HEK293 (cell line): ENCODE measurements around the gene SNX10.

Experiments used
- CTCF ChIA-PET: fragments of 350-600 bp; formaldehyde crosslinking; extraction: SDS; loops from one replicate; lab custom pipeline; 2021; ENCODE audit warnings: antibody characterized with exemption; lab: Yijun Ruan, JAX
- POLR2A ChIA-PET: fragments of 300-600 bp; formaldehyde crosslinking; extraction: SDS; loops from one replicate; lab custom pipeline; 2020; ENCODE audit warnings: antibody characterized with exemption, inconsistent platforms; lab: Yijun Ruan, JAX
- H3K27ac ChIP-seq: fragments of 200-500 bp; sonication (Bioruptor generic); 2 replicates; pipeline ENCODE4 v1.5.1; 2014; ENCODE audit warnings: low read depth, low read length, control low read depth, inconsistent platforms; ENCODE audit errors: extremely low read depth
- H3K36me3 ChIP-seq, 2 experiments: fragments of 200-500 bp in 1 of 2; sonication (Bioruptor generic) in 1 of 2; 1 replicate in 1 of 2; 2 replicates in 1 of 2; pipeline ENCODE4 v1.5.1; 2014 to 2017; ENCODE audit warnings: inconsistent platforms in 2 of 2, low read length in 2 of 2; ENCODE audit not compliant: control insufficient read depth in 2 of 2, insufficient read depth in 1 of 2
- H3K4me1 ChIP-seq: fragments of 200-500 bp; sonication (Bioruptor generic); 2 replicates; pipeline ENCODE4 v1.5.1; 2014; ENCODE audit warnings: mild to moderate bottlenecking, low read length, inconsistent platforms; ENCODE audit not compliant: control insufficient read depth, insufficient read depth
- H3K4me3 ChIP-seq: 2 replicates; pipeline ENCODE4 v1.5.1; 2011; ENCODE audit warnings: low read depth, mild to moderate bottlenecking, control low read depth, low read length, moderate library complexity
- H3K9me3 ChIP-seq: fragments of 200-500 bp; sonication (Bioruptor generic); 2 replicates; pipeline ENCODE4 v1.5.1; 2014; ENCODE audit warnings: low read depth, low read length, inconsistent platforms; ENCODE audit not compliant: control insufficient read depth, insufficient read depth
- HOXA7 ChIP-seq: sonication (generic); formaldehyde crosslinking; IDR thresholded peaks from 2 replicates; pipeline ENCODE4 v1.8.1; 2022; ENCODE audit warnings: missing genetic modification reagents, borderline replicate concordance
- OSR2 ChIP-seq: fragments of 450-650 bp; formaldehyde crosslinking; IDR thresholded peaks from 2 replicates; pipeline ENCODE4 v1.5.1; 2016; ENCODE audit warnings: missing biosample characterization, missing genetic modification characterization
- REPIN1 ChIP-seq: fragments of 450-650 bp; formaldehyde crosslinking; IDR thresholded peaks from 2 replicates; pipeline ENCODE4 v1.5.1; 2017; ENCODE audit warnings: missing biosample characterization, missing genetic modification characterization, low read depth
- ZBTB17 ChIP-seq: fragments of 450-650 bp; formaldehyde crosslinking; IDR thresholded peaks from 2 replicates; pipeline ENCODE4 v1.5.1; 2016; ENCODE audit warnings: missing biosample characterization, missing genetic modification characterization
- ZEB2 ChIP-seq: fragments of 450-650 bp; formaldehyde crosslinking; IDR thresholded peaks from 2 replicates; pipeline ENCODE4 v1.5.1; 2016; ENCODE audit warnings: missing biosample characterization, missing genetic modification characterization
- ZNF174 ChIP-seq: fragments of 450-650 bp; formaldehyde crosslinking; IDR thresholded peaks from 2 replicates; pipeline ENCODE4 v1.5.0; 2017; ENCODE audit warnings: missing biosample characterization, mild to moderate bottlenecking, missing genetic modification characterization
- ZNF184 ChIP-seq: fragments of 450-650 bp; IDR thresholded peaks from 2 replicates; pipeline ENCODE4 v1.5.1; 2018; ENCODE audit warnings: missing biosample characterization, mild to moderate bottlenecking, missing genetic modification characterization
- ZNF19 ChIP-seq: fragments of 450-650 bp; formaldehyde crosslinking; IDR thresholded peaks from 2 replicates; pipeline ENCODE4; 2016; ENCODE audit warnings: missing biosample characterization, missing genetic modification characterization, low read depth
- ZNF24 ChIP-seq: fragments of 450-650 bp; formaldehyde crosslinking; IDR thresholded peaks from 2 replicates; pipeline ENCODE4 v1.5.1; 2016; ENCODE audit warnings: missing biosample characterization, missing genetic modification characterization
- ZNF248 ChIP-seq: fragments of 450-650 bp; formaldehyde crosslinking; IDR thresholded peaks from 2 replicates; pipeline ENCODE4 v1.5.1; 2017; ENCODE audit warnings: missing biosample characterization, missing genetic modification characterization
- ZNF354C ChIP-seq: fragments of 450-650 bp; formaldehyde crosslinking; IDR thresholded peaks from 2 replicates; pipeline ENCODE4 v1.5.1; 2016; ENCODE audit warnings: missing biosample characterization, missing genetic modification characterization, low read depth, borderline replicate concordance
- ZNF366 ChIP-seq: fragments of 450-650 bp; formaldehyde crosslinking; conservative IDR thresholded peaks from 2 replicates; pipeline ENCODE4 v1.5.1; 2016; ENCODE audit warnings: missing biosample characterization, missing genetic modification characterization
- ZNF398 ChIP-seq: fragments of 450-650 bp; formaldehyde crosslinking; IDR thresholded peaks from 2 replicates; pipeline ENCODE4 v1.5.1; 2017; ENCODE audit warnings: missing biosample characterization, missing genetic modification characterization
- ZNF416 ChIP-seq: fragments of 450-650 bp; formaldehyde crosslinking; IDR thresholded peaks from 2 replicates; pipeline ENCODE4 v1.5.1; 2016; ENCODE audit warnings: missing biosample characterization, missing genetic modification characterization
- ZNF433 ChIP-seq: fragments of 450-650 bp; formaldehyde crosslinking; IDR thresholded peaks from 2 replicates; pipeline ENCODE4 v1.5.1; 2016; ENCODE audit warnings: missing biosample characterization, missing genetic modification characterization, low read depth
- ZNF510 ChIP-seq: fragments of 450-650 bp; formaldehyde crosslinking; IDR thresholded peaks from 2 replicates; pipeline ENCODE4 v1.5.1; 2018; ENCODE audit warnings: mild to moderate bottlenecking, missing genetic modification characterization, missing biosample characterization; ENCODE audit not compliant: insufficient replicate concordance
- ZNF514 ChIP-seq: fragments of 450-650 bp; formaldehyde crosslinking; IDR thresholded peaks from 2 replicates; pipeline ENCODE4 v1.5.1; 2016; ENCODE audit warnings: missing biosample characterization, missing genetic modification characterization
- ZNF585B ChIP-seq: fragments of 450-650 bp; formaldehyde crosslinking; IDR thresholded peaks from 2 replicates; pipeline ENCODE4 v1.5.1; 2016; ENCODE audit warnings: missing biosample characterization, missing genetic modification characterization
- ZNF654 ChIP-seq: fragments of 450-650 bp; formaldehyde crosslinking; IDR thresholded peaks from 2 replicates; pipeline ENCODE4 v1.5.1; 2016; ENCODE audit warnings: low read depth, missing biosample characterization, missing genetic modification characterization
- ZNF660 ChIP-seq: fragments of 450-650 bp; IDR thresholded peaks from 2 replicates; pipeline ENCODE4 v1.5.1; 2018; ENCODE audit warnings: missing biosample characterization, mild to moderate bottlenecking, missing genetic modification characterization
- ZNF747 ChIP-seq: fragments of 450-650 bp; formaldehyde crosslinking; IDR thresholded peaks from 2 replicates; pipeline ENCODE4 v1.5.1; 2016; ENCODE audit warnings: missing biosample characterization, missing genetic modification characterization
- TF ChIP-seq, protein P1 (sequence below): fragments of 450-650 bp; formaldehyde crosslinking; IDR thresholded peaks from 2 replicates; pipeline ENCODE4 v1.5.1; 2017; ENCODE audit warnings: missing biosample characterization, missing genetic modification characterization
- TF ChIP-seq, protein P2 (sequence below): fragments of 450-650 bp; formaldehyde crosslinking; IDR thresholded peaks from 2 replicates; pipeline ENCODE4 v1.5.1; 2016; ENCODE audit warnings: missing biosample characterization, missing genetic modification characterization
- TF ChIP-seq, protein P3 (sequence below): fragments of 450-650 bp; formaldehyde crosslinking; IDR thresholded peaks from 2 replicates; pipeline ENCODE4 v1.5.1; 2017; ENCODE audit warnings: missing biosample characterization, missing genetic modification characterization

Gene SNX10

DNA sequence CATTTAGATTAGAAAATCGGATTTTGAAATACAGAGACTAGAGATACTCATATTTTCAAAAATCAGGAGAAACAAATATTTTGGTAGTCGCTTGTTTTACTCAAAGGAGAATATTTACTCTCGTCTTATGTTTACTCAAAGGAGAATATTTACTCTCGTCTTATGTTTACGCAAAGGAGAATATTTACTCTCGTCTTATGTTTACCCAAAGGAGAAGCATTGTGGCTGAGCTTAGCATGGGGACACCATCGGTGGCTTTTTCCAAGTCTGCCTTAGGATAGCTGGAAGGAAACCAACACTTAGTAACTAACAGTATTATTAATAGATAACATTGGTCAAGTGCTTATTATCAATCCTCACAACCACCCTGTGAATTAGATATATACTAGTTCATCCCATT lies 71.8 kb downstream of the SNX10 start:
- H3K4me3 ChIP-seq = no peak overlapping the region
- no peak overlapping the region for H3K27ac ChIP-seq
- H3K36me3 ChIP-seq = peaks cover 0 to 20% of the 10 kb centered on the region in 2 experiments; a peak in 1 of 3 replicates
- H3K9me3 ChIP-seq = no peaks in the 10 kb centered on the region
- no peaks in the 10 kb centered on the region for H3K4me1 ChIP-seq
- no peak for TF ChIP-seq ZNF585B (tag by site-specific recombination)
- no peak for TF ChIP-seq ZNF19 (tag by site-specific recombination)
- TF ChIP-seq HOXA7 (CRISPR knock-in tag) = no peak
- no peak for TF ChIP-seq ZNF433 (tag by site-specific recombination)
- no peak for TF ChIP-seq ZNF184 (tag by site-specific recombination)
- TF ChIP-seq, protein P1, sequence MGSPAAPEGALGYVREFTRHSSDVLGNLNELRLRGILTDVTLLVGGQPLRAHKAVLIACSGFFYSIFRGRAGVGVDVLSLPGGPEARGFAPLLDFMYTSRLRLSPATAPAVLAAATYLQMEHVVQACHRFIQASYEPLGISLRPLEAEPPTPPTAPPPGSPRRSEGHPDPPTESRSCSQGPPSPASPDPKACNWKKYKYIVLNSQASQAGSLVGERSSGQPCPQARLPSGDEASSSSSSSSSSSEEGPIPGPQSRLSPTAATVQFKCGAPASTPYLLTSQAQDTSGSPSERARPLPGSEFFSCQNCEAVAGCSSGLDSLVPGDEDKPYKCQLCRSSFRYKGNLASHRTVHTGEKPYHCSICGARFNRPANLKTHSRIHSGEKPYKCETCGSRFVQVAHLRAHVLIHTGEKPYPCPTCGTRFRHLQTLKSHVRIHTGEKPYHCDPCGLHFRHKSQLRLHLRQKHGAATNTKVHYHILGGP (tag by site-specific recombination) = no peak
- no peak for TF ChIP-seq OSR2
- no peak for TF ChIP-seq ZNF366
- TF ChIP-seq ZNF248 (tag by site-specific recombination) = no peak
- TF ChIP-seq ZNF174 (tag by site-specific recombination) = no peak
- no peak for TF ChIP-seq ZNF747
- no peak for TF ChIP-seq REPIN1 (tag by site-specific recombination)
- TF ChIP-seq ZNF416 (tag by site-specific recombination) = no peak
- TF ChIP-seq ZNF510 = no peak
- no peak for TF ChIP-seq ZNF24 (tag by site-specific recombination)
- no peak for TF ChIP-seq ZEB2 (tag by site-specific recombination)
- ChIA-PET POLR2A (no interaction called here), CTCF (interaction anchor here (0.6 to 6.4 kb wide), 7 partner anchors 56 to 469 kb away, joined by 3 to 167 read pairs (median 3); no protein-coding TSS in a partner anchor)

- TF ChIP-seq ZNF654 (tag by site-specific recombination) = peak; percentile 92
- no peak for TF ChIP-seq ZNF514 (tag by site-specific recombination)
- peak; percentile 40; the same call in 1 of the 2 replicates for TF ChIP-seq ZBTB17 (tag by site-specific recombination)
- TF ChIP-seq ZNF354C = no peak
- TF ChIP-seq, protein P2, sequence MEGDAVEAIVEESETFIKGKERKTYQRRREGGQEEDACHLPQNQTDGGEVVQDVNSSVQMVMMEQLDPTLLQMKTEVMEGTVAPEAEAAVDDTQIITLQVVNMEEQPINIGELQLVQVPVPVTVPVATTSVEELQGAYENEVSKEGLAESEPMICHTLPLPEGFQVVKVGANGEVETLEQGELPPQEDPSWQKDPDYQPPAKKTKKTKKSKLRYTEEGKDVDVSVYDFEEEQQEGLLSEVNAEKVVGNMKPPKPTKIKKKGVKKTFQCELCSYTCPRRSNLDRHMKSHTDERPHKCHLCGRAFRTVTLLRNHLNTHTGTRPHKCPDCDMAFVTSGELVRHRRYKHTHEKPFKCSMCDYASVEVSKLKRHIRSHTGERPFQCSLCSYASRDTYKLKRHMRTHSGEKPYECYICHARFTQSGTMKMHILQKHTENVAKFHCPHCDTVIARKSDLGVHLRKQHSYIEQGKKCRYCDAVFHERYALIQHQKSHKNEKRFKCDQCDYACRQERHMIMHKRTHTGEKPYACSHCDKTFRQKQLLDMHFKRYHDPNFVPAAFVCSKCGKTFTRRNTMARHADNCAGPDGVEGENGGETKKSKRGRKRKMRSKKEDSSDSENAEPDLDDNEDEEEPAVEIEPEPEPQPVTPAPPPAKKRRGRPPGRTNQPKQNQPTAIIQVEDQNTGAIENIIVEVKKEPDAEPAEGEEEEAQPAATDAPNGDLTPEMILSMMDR (tag by site-specific recombination) = peak; percentile 58
- no peak for TF ChIP-seq ZNF660
- no peak for TF ChIP-seq ZNF398 (tag by site-specific recombination)
- TF ChIP-seq, protein P3, sequence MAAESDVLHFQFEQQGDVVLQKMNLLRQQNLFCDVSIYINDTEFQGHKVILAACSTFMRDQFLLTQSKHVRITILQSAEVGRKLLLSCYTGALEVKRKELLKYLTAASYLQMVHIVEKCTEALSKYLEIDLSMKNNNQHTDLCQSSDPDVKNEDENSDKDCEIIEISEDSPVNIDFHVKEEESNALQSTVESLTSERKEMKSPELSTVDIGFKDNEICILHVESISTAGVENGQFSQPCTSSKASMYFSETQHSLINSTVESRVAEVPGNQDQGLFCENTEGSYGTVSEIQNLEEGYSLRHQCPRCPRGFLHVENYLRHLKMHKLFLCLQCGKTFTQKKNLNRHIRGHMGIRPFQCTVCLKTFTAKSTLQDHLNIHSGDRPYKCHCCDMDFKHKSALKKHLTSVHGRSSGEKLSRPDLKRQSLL = no peak
- Histone ChIP-seq H3K36me3 (peaks cover 0 to 20% of the 10 kb centered on the region in 2 experiments; a peak in 1 of 3 replicates), H3K27ac (no peak overlapping the region), H3K4me1 (no peaks in the 10 kb centered on the region), H3K4me3 (no peak overlapping the region), H3K9me3 (no peaks in the 10 kb centered on the region)
- POLR2A ChIA-PET = interaction anchor here (0.6 to 0.9 kb wide), 2 partner anchors 12 to 473 kb away, joined by 3 to 4 read pairs; no protein-coding TSS in a partner anchor
- CTCF ChIA-PET = interaction anchor here (0.5 to 6.4 kb wide), 53 partner anchors 8 to 1554 kb away, joined by 3 to 167 read pairs (median 4); no protein-coding TSS in a partner anchor
Measured at GRCh38 chr7:26365077-26365900, 73.6 kb downstream of the SNX10 start.
